Measurements from ENCODE around the gene KLF6. TPM values are rescaled to one million over a fixed set of nuclear protein-coding genes. Genes with fewer than 3 reads are reported as not detected.

KLF6 gene
- total RNA-seq, result 149 and 314 TPM in 2 replicates

GRCh38 chr10:3784510-3785250, at the start of gene KLF6:
TSS of gene KLF6 (minus strand) at chr10:3785209. CDS start at chr10:3785014, 195 bp downstream.

